HG03060 (cell line): ENCODE measurements around the gene RPLP2.

Experiments
- ATAC-seq: cut with Tn5 transposase; IDR thresholded peaks from one replicate; pipeline ENCODE4 v1.9.1; 2021; ENCODE audit warnings: low read depth, moderate number of reproducible peaks; ENCODE audit not compliant: unreplicated experiment

The RPLP2 gene

DNA sequence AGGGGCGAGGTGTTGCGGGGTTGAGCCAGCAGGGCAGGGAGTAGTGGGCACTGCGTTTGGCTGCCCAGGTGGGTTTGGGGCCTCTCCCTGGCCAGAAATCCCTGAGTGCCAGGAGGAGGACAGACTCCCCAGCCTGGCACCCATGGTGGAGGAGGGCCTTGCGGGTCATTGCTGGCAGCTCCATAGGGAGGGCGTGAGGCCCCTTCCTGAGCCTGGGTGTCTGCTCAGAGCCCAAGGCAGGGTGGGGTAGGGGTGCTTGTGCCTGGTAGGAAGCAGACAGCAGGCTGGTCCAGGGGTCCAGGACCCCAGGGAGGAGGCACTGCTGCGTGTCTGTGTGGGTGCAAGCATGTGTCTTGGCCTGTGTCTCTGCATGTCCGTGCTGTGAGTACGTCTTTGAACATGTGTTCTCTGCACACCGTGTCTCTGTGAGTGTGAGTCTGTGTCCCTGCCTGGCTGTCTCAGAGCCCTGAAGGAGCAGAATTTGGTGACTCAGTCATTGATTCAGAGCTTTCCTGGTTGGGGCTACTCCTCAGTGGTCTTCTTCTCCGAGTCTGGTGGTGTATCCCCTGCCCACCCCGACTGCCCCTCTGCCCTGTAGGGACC, 36.8 kb downstream of the RPLP2 start:
- ATAC-seq, result no peak

DNA sequence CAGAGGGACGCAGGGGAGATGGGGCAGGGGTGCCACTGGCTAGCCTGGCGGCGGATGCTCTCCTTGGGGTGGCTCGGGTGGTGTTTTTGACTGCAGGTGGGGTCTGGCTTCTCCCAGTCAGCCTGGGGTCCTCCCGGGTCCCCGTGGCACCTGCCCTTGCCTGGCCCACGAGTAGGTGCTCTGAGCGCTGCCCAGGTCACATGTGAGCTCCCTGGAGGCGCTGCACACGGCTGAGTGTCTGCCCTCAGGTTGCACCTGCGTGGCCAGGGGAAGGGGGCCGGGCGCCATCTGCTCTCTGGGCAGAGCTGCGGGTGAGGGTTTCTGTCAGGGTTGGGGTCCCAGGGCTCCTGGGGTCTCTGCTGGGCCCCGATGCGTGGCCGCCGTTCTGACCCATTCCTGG, 38.1 kb downstream of the RPLP2 start:
- no peak for ATAC-seq

DNA sequence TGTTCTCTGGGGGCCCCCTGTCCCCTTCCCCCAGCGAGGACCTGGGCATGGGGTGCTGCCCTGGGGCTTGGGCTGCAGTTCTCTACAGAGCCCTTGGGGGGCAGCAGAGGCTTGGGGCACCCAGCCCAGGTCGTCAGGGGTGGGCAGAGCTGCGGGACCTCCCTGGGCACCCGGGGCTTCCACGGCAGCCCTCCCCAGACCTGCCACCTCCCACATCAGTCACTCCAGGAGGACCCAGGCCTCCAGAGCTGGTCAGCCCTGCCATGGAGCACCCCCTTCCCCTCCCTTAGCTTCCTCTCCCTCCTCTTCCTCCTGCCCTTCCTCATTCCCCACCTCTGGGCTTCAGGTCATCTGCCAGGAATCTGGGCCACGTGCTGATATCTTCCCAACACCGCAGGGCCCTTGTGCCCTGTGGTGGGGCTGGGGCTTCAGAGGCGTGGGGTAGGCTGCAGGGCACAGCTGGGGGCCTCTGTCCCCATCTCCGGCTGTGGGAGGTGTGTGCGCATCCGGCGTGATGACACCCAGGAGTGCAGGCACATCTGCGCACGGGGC, 38.7 kb downstream of the RPLP2 start:
- ATAC-seq, result no peak

DNA sequence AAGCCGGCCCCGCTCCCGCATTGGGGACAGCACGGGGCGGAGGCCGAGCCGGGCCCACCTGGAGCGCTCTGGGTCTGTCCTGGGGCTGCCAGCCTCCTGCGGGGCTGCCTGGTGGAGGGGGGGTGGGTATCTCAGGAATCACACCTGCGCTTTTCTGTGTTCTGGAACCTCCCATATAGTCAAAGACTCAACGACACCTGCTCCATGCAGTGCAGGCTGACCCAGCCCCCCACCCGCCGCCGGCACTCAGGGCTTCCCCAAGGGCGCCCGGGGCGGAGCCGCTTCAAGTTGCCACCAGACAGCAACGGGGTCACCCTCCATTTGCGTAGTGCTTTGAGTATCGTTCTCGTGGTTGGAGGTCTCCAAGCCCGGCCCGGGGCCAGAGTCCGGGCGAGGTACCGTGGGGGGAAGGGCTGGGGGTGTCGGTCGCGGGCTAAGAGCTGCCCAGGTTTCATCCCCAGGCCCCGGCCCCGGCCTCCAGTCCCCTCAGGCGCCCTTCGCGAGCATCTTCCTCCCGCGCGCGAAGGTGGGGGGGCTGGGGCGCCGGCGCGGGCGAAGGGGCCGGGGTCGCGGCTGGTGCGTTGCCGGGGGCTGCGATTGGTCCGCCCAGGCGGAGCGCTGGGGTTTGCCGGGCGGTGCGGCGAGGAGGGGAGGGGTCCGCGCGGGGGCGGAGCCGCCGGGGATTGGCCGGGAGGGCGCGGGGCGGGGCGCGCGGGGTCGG, 39.5 kb downstream of the RPLP2 start:
- ATAC-seq, result no peak

DNA sequence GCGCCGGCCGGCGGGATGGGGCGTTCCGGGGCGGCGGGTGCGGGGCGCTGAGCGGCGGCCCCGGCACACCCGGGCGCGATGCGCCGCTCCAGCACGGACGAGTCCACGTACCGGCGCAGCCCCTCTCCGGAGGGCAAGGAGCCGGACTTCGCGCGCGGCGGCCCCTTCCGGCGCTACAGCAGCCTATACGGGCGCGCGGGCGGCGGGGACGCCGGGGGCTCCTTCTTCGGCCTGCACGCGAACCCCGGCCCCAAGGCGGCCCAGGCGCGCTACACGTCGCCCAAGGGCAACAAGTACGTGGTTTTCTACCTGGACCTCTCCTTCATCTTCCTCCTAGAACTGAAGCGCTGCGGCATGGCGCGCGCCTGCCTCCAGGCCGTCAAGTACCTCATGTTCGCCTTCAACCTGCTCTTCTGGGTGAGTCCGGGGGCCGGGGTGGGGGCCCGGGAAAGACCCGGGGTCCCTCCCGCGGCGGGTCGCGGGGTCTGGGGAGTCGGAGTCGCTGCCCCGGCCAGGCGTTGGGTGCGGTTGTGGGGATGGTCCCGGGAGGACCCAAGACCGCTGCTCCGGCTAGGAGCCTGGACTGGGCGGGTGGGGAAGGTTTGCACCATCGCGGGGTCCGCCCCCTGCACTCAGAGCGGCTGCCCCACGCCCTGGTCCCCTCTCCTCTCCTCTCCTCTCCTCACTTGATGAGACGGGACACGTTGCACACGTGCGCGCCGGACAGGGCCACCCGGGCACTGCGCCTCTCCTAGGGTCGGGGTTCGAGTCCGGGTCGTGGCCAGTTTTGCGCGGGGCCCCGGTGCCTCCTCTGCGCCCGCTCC, 40.4 kb downstream of the RPLP2 start:
- ATAC-seq, result no peak

DNA sequence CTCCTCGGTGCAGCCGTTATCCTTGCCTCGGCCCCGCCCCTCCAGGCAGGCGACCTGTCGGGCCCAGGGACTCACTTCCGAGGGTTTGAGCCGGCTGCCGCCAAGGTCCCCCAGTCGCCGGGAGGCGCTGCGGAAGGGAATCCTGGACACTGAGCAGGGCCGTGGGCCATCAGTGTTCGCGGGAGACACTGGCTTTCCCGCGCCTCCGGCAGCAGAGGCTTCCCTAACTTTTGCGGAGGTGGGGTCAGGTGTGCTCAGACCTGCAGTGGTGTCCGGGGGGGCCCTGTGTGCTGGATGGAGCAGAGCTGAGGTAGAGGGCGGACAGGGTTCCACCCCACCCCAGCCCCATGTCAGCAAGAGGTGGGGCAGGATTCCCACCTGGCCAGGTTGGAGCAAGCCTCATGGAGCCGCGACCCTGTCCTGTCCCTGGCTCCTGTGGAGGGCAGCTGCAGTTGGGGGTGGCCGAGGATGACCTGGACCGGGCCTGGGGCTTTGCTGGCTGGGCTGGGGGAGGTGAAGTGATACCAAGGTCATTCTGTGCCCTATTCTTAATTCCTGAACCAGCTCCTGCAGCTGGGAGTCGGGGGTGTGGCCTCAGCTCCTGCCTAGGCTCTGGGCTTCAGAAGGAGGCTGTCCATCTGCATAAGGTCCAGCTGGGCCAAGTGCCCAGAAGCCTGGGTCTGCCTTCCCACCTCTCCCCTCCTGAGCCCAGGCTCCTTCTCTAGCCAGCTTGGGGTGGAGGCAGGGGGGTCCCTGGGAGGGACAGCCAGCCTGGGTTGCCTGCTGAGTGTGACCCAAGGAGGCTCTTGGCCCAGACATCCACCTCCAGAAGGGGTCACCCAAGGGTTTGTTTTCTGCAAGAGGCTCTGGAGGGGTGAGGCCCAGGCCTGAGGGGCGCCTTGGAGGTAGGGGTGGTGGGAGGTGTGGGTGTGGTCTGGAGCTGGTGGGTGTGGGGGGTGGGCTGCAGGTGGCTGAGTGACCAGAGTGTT, 41.3 kb downstream of the RPLP2 start:
- ATAC-seq, result no peak

DNA sequence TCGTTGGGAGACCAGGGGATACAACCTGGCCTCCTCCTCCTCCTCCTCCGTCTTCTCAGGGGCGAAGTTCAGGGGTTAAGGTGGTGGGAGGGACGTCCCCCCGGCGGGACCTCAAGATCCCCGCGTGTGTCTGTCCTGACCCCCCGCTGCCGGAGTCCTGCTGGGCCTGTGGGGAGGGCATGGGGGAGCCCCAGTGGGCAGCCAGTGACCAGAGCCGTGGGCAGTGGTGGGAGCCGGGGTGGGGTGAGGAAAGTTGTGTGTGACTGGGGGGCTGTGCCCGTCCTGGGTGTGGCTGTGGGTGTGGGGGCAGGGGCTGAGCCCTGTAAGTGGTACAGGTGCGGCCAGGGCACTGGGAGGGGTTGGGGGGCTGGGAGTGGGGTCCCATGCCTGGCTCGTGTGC, 43.0 kb downstream of the RPLP2 start:
- no peak for ATAC-seq

DNA sequence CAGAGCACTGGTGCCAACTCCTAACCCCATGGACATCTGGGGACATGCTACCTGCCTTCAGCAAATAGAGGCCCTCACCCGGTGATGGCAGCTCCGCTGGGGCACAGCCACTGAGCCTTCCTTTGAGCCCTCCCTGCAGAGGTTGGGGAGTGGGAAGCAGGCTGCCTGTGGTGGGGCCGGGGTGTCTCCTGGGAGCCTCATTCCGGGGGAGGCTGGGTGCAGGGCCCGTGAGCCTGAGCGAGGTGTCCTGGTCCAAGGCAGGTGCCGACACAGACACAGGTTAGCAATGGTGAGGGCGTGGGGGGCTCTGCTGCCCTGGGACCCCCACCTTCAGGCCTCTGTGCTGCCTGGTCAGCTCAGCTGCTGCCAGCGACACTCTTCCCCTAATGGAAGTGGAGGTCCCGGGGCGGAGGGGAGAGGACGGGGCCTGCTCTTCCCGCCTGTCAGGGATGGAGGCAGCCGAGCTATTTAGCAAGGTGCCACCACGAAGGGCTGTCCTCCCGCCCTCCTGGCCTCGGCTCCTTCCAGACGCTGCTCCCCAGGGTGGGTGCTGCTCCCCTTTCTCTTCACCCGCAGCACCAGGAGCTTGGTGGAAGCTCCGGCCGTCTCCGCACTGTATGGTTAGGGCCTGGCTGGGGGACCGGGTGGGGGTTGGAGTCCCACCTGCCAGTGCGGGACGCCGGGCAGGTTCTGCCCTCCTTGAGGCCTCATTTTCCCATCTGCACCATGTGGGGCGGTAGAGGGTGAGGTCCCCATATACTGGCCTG, 44.1 kb downstream of the RPLP2 start:
- no peak for ATAC-seq

DNA sequence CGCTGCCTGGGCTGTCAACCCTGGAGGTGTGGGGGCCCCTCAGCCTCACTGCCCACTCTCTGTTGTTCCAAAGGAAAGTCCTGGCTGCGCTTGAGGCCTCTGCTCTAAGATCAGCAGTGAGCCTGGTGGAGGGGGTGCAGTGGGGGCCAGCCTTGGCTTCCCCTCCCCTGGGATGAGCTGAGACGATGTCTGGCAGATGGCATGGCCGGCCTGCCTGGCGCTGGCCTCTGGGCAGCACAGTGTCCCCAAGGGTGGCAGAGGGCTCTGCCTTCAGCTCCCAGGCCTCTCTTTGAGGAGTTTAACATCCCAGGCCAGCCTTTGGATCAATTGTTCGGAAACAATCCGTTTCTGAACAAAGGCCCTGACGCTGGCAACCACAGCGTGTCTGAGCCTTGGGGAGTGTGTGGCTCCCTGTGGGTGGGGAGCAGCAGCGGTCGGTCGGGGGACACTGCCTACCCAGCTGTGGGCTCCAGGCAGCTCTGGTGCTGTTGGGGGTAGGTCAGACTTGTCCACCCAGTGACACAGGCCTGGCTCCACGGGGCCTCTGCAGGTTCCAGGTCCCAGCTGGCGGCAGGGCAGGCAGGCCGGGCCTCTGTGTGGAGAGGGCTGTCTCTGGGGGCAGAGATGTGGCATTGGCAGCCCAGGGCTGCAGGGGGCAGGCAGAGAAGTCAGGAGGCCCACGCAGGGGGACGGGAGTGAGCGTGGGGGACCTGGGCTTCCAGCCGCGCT, 45.0 kb downstream of the RPLP2 start:
- no peak for ATAC-seq

DNA sequence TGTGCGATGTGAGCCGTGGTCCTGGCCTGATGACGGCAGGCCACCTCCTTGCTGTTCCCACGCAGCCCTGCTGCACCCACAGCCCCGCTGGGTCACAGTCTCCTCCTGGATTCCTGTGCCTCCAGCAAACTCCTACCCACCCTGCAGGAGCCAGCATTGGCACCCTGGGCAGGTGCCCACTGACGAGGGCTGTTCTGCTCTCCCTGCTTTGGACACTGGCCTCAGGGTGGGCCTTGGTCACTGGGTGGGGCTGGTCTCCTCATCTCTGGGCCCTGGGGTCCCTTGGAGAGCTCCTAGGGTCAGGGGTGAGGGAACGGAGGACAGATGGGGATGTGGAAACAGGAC, 45.5 kb downstream of the RPLP2 start:
- no peak for ATAC-seq

DNA sequence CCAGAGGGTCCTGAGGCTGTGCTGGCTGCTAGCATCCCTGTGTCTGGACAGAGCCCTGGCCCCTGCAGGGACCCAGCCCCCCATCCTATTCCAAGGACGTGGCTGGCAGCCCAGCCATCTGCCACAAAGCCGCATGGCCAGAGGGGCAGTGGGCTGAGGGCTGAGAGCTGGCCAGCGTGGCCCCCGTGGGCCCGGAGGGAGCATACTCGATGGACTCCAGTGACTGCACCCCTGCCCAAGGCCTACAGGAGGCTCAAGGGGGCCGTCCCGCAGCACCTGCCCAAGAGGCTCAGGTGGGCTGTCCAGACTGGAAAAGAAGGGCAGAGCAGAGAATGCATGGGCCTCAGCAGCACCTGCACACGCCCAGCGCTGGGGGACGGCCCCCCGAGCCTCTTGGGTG, 46.0 kb downstream of the RPLP2 start:
- ATAC-seq, result no peak

DNA sequence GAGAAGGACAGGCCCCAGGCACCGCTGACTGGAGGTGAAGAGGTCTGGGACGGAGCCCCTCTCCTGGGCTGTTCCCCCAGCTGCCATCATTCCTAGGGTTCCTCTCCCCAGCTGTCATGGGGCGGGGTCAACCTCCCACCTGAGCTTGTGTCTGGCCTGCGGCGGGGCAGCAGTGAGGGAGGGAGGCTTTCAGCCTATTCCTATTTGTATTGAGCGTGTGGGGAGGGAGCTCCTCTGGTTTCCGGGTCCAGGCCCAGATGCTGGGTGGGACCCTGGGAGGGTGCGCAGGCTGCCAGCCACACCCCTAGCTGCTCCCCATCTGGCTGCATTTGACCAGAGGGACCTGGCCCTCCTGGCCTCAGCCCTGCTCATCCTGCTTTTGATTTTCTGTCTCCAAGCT, 46.6 kb downstream of the RPLP2 start:
- ATAC-seq, result no peak

DNA sequence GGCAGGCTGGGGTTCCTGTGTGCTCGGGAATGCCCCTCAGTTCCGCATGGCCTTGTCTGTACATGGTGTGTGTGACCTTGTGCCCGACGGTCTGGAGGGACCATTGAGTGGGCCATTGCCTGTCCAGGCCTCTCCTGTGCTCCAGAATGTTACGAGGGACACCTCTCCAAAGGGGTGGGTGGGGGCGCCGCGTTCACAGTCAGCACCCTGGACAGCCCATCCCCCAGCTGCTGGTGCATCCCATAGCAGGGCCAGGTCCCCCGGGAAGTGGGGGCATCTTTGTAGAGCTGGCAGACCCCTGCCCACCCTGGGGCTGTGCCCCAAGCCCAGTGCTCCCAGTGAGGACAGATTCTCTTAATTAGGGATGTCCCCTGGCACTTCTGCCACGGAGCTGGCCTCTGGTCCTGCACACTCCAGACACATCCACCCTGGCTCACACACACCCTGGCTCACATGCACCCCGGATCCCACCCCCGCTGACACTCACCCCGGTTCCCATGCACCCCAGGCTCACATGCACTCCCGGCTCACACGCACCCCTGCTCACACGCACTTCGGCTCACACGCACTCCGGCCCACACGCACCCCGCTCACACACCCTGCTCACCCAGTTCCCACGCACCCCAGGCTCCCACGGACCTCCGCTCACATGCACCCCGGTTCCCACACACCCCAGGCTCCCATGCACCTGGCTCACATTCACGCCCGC, 48.4 kb downstream of the RPLP2 start:
- ATAC-seq, result no peak

DNA sequence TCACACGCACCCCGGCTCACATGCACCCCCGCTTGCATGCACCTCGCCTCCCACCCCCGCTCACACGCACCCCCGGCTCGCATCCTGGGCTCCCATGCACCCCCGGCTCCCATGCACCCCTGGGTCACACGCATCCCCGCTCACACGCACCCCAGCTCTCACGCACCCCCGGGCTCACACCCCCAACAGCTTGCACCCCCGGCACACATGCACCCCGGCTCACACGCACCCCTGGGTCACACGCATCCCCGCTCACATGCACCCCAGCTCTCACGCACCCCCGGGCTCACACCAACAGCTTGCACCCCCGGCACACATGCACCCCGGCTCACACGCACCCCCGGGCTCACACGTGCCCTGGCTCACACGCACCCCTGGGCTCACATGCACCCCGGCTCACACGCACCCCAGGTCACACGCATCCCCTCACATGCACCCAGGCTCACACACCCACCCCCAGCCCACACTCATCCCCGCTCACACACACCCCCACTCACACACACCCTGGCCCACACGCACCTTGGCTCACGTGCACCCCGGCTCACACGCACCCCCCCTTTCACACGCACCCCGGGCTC, 49.1 kb downstream of the RPLP2 start:
- no peak for ATAC-seq

DNA sequence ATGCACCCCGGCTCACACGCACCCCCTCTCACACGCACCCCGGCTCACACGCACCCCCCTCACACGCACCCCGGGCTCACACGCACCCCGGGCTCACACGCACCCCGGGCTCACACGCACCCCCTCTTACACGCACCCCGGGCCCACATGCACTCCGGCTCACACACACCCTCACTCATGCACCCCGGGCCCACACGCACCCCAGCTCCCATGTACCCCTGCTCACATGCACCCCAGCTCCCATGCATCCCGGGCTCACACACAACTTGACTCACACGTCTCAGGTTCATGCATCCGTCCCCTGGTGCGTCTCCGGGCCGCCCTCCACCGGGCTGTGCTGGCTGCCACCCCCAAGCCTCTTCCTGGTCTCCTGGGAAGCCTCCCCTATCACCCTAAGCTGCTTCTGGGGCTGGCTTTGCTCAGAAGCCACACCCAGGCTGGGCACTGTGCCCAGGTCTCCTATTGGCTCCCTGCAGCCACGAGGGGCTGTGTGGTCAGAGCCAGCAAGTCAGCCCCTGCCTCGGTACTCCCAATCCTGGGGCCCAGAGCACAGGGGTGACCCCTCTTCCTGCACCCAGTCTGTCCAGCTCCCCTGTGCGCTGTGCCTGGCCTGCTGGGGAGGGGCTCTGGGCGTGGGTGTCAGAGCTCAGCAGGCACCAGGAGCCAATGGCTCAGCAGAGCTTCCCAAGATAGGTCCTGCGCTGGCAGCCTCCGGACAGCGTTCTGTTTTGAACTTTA, 49.8 kb downstream of the RPLP2 start:
- ATAC-seq, result no peak

DNA sequence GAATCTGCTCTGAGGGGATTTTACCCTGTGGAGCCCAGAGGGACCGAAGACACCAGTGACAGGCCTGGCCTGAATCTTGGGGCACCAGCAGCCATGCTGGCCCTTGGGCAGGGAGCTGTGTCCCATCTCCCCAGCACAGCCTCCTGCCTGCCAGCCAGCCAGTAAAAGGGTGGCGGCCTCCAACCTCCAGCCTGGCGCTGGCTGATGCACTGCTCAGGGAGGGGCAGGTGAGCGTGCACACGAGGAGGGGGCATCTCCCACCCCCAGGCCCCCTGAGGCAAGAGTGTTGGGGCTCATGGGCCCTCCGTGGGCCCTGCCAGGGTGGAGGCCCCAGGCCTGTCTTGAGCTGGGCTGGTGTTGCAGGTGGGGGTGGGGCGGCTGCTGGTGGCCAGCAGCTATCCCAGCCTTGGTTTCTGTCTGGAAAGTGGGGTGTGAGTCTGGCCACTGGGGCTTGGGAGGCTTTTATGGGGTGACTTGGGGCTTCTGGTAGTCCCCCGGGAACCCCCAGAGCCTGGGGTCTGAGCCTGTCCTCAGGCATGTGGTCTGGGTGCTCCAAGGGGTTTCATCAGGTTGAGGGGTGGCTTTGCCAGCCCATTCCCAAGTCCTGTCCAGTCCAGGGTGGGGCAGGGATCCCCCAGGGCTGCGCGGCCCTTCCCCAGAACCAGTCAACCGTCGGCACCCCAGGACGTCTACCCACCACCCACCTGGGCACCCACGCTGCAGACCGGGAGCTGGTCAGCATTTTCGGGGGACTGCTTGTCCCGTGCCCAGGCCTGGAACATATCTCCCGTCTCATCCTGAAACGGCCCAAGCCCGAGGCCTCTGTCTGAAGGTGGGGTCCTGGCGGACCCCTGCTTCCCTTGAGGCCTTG, 50.7 kb downstream of the RPLP2 start:
- ATAC-seq, result no peak
